DOHH2 (cell line): Measurements from ENCODE around the gene USP13.

Experiments
- EZH2phosphoT487 ChIP-seq: fragments of 200-600 bp; sonication (generic); IDR thresholded peaks from 2 replicates; pipeline ENCODE4 v1.6.1; 2017; ENCODE audit warnings: borderline replicate concordance, mild to moderate bottlenecking, antibody characterized with exemption, low read length, moderate library complexity, mixed read lengths
- TF ChIP-seq, protein P1 (sequence below): fragments of 200-600 bp; sonication (generic); IDR thresholded peaks from one replicate; pipeline ENCODE4 v1.5.1; 2014; ENCODE audit warnings: antibody characterized with exemption, mild to moderate bottlenecking, low read depth, low read length; ENCODE audit not compliant: poor library complexity, severe bottlenecking

DNA sequence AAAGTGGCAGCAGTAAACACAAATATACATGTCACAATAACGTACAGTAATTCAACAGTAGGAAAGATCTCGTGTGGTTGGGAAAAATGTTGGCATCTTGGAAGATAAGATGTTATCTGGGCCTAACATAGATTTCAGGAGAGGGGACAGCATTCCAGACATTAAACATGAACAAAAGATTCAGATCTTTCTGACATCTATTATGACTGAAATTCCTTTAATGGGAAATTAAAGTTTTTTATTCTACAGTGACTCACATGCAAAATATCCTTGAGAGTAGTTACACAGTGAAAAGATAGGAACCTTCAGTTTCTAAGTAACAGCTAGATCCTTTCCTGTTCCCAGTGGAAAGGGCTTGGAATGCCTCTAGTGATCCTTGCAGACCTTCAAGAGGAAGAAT, 39.0 kb upstream of the USP13 start:
- TF ChIP-seq, protein P1, sequence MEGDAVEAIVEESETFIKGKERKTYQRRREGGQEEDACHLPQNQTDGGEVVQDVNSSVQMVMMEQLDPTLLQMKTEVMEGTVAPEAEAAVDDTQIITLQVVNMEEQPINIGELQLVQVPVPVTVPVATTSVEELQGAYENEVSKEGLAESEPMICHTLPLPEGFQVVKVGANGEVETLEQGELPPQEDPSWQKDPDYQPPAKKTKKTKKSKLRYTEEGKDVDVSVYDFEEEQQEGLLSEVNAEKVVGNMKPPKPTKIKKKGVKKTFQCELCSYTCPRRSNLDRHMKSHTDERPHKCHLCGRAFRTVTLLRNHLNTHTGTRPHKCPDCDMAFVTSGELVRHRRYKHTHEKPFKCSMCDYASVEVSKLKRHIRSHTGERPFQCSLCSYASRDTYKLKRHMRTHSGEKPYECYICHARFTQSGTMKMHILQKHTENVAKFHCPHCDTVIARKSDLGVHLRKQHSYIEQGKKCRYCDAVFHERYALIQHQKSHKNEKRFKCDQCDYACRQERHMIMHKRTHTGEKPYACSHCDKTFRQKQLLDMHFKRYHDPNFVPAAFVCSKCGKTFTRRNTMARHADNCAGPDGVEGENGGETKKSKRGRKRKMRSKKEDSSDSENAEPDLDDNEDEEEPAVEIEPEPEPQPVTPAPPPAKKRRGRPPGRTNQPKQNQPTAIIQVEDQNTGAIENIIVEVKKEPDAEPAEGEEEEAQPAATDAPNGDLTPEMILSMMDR: no peak
- no peak for TF ChIP-seq EZH2phosphoT487
